Liver (tissue), 9 donors: ENCODE data around the gene PPP4R3C. TPM values are rescaled to one million over a fixed set of nuclear protein-coding genes. Genes with fewer than 3 reads are reported as not detected.
"Not testable (repeated sequence)": the region's sequence is repeated elsewhere in the genome, so short reads cannot be mapped to it uniquely, and the experiment has no call there.

ENCODE experiments used
- DNase-seq: peaks from one replicate; pipeline ENCODE4 v3.0.0-alpha.2; 2017; ENCODE audit warnings: low spot score
- H3K27ac ChIP-seq, 2 donors: one replicate each; pipeline ENCODE4 v1.7.0; 2013; ENCODE audit warnings: inconsistent platforms in 2 of 2, low read length in 2 of 2, control low read depth in 1 of 2, low read depth in 1 of 2, mild to moderate bottlenecking in 1 of 2
- H3K27me3 ChIP-seq, 4 donors: one replicate each; pipeline versions ENCODE4 v1.6.1 to v1.7.0; 2013; ENCODE audit warnings: low read length in 3 of 4, inconsistent platforms in 1 of 4, mild to moderate bottlenecking in 1 of 4, moderate library complexity in 1 of 4; ENCODE audit not compliant: control insufficient read depth in 4 of 4, insufficient read depth in 4 of 4
- H3K36me3 ChIP-seq, 4 donors: one replicate each; pipeline versions ENCODE4 v1.6.1 to v1.7.0; 2013; ENCODE audit warnings: low read length in 3 of 4, mild to moderate bottlenecking in 3 of 4, low read depth in 1 of 4, moderate library complexity in 1 of 4; ENCODE audit not compliant: control insufficient read depth in 4 of 4, insufficient read depth in 3 of 4
- H3K4me1 ChIP-seq, 4 donors: one replicate each; pipeline versions ENCODE4 v1.6.1 to v1.7.0; 2013; ENCODE audit warnings: low read length in 3 of 4, mild to moderate bottlenecking in 3 of 4, moderate library complexity in 1 of 4; ENCODE audit not compliant: control insufficient read depth in 4 of 4, insufficient read depth in 4 of 4
- H3K4me3 ChIP-seq, 3 donors: one replicate each; pipeline versions ENCODE4 v1.6.1 to v1.7.0; 2013; ENCODE audit warnings: low read length in 3 of 3, control low read depth in 1 of 3, low read depth in 1 of 3, mild to moderate bottlenecking in 1 of 3
- H3K9ac ChIP-seq, 2 donors: one replicate each; pipeline ENCODE4 v1.7.0; 2013; ENCODE audit warnings: low read length in 2 of 2, mild to moderate bottlenecking in 2 of 2, moderate library complexity in 2 of 2, control low read depth in 1 of 2, low read depth in 1 of 2
- H3K9me3 ChIP-seq, 4 donors: one replicate each; pipeline versions ENCODE4 v1.6.1 to v1.7.0; 2013; ENCODE audit warnings: low read length in 3 of 4; ENCODE audit not compliant: control insufficient read depth in 4 of 4
- ATF3 ChIP-seq: IDR thresholded peaks from 2 replicates; pipeline ENCODE4 v1.6.1; 2016; ENCODE audit warnings: antibody characterized with exemption
- CTCF ChIP-seq: fragments of 150-350 bp; IDR thresholded peaks from 2 replicates; pipeline ENCODE4 v1.5.1; 2017; ENCODE audit warnings: improper control_type of control experiment, low read depth, low read length; ENCODE audit not compliant: missing input control
- EGR1 ChIP-seq, 2 donors: IDR thresholded peaks; 2 replicates each; pipeline ENCODE4 v1.6.1; 2016 to 2018; ENCODE audit warnings: antibody characterized with exemption in 2 of 2, low read depth in 2 of 2
- FOXA1 ChIP-seq: IDR thresholded peaks from 2 replicates; pipeline ENCODE4 v1.6.1; 2016; ENCODE audit warnings: antibody characterized with exemption
- FOXA2 ChIP-seq: IDR thresholded peaks from 2 replicates; pipeline ENCODE4 v1.6.1; 2016; ENCODE audit warnings: antibody characterized with exemption
- GABPA ChIP-seq, 2 donors: IDR thresholded peaks in 1 of 2; conservative IDR thresholded peaks in 1 of 2; 2 replicates each; pipeline ENCODE4 v1.6.1; 2016; ENCODE audit warnings: antibody characterized with exemption in 2 of 2, mild to moderate bottlenecking in 1 of 2, moderate library complexity in 1 of 2
- HNF4A ChIP-seq, 2 donors: conservative IDR thresholded peaks; 2 replicates each; pipeline ENCODE4 v1.6.1; 2016; ENCODE audit warnings: antibody characterized with exemption in 2 of 2, mild to moderate bottlenecking in 2 of 2
- HNF4G ChIP-seq: IDR thresholded peaks from 2 replicates; pipeline ENCODE4 v1.6.1; 2016; ENCODE audit warnings: antibody characterized with exemption
- JUND ChIP-seq, 2 donors: IDR thresholded peaks; 2 replicates each; pipeline ENCODE4 v1.6.1; 2016; ENCODE audit warnings: antibody characterized with exemption in 2 of 2
- NR2F2 ChIP-seq: IDR thresholded peaks from 2 replicates; pipeline ENCODE4 v1.6.1; 2016; ENCODE audit warnings: antibody characterized with exemption
- RAD21 ChIP-seq, 2 donors: IDR thresholded peaks; 2 replicates each; pipeline ENCODE4 v1.6.1; 2016; ENCODE audit warnings: antibody characterized with exemption in 2 of 2, mild to moderate bottlenecking in 2 of 2
- RXRA ChIP-seq, 2 donors: IDR thresholded peaks; 2 replicates each; pipeline ENCODE4 v1.6.1; 2017 to 2018; ENCODE audit warnings: antibody characterized with exemption in 2 of 2, mild to moderate bottlenecking in 1 of 2
- SP1 ChIP-seq: IDR thresholded peaks from 2 replicates; pipeline ENCODE4 v1.6.1; 2018; ENCODE audit warnings: antibody characterized with exemption, mild to moderate bottlenecking
- TAF1 ChIP-seq: conservative IDR thresholded peaks from 2 replicates; pipeline ENCODE4 v1.6.1; 2016; ENCODE audit warnings: antibody characterized with exemption, mild to moderate bottlenecking
- YY1 ChIP-seq: IDR thresholded peaks from 2 replicates; pipeline ENCODE4 v1.6.1; 2016; ENCODE audit warnings: antibody characterized with exemption, mild to moderate bottlenecking
- ZBTB33 ChIP-seq: IDR thresholded peaks from 2 replicates; pipeline ENCODE4 v1.6.1; 2016; ENCODE audit warnings: antibody characterized with exemption
- WGBS: extraction: QIAGEN DNeasy Blood & Tissue Kit; methylation state at CpG from one replicate; pipeline ENCODE4 v1.1.7; 2013; 5-methylcytosine and 5-hydroxymethylcytosine counted together
- polyA plus RNA-seq, 2 donors: library from polyadenylated mRNA; stranded (reverse) in 1 of 2; unstranded in 1 of 2; fragments of 200-250 nt in 1 of 2; fragments of >200 nt in 1 of 2; fragmentation: Nextera tagmentation in 1 of 2; extraction: Ambion mirVana in 1 of 2; gene quantifications; one replicate each; pipeline versions ENCODE4 v1.2.1 to v1.2.3, GENCODE V29; 2013 to 2015
- total RNA-seq, 2 donors: library from RNA; depleted of rRNA; stranded (reverse); fragments of >200 nt; gene quantifications; one replicate each; pipeline ENCODE4 v1.2.3, GENCODE V29; 2014
- TF ChIP-seq, protein P1 (sequence below): IDR thresholded peaks from 2 replicates; pipeline ENCODE4 v1.6.1; 2016; ENCODE audit warnings: antibody characterized with exemption, mild to moderate bottlenecking
- TF ChIP-seq, protein P2 (sequence below): IDR thresholded peaks from 2 replicates; pipeline ENCODE4 v1.6.1; 2016; ENCODE audit warnings: antibody characterized with exemption
- donor health status: healthy.
- donor health status: healthy.
- donor health status: healthy.
- donor health status: healthy.
- donor health status: healthy.

The PPP4R3C gene
- total and polyA plus RNA-seq, 4 donors: not detected

DNA sequence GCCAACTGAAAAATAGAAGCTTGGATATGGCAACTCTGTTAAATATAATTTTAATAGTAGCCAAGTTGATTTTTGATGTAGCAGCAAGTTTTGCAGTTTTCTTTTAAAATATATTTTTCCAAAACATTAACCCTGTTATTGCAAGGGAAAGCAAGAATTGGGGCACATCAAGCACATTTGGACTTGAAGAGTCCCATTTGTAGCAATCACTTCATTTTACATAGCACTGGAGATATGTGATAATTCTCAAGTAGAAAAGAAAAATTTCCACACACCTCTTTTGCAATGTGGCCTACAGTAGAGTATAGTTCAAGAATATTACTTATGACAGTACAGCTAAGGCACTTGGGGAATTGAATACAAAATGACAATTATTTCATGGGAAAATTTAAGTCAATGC lies 1.9 kb upstream of the PPP4R3C start:
- TF ChIP-seq NR2F2 (no peak), JUND (IDR thresholded peaks at IDR 0.05) (no peak), RAD21 (IDR thresholded peaks at IDR 0.05) (no peak), HNF4A (conservative IDR thresholded peaks at IDR 0.05) (no peak), RXRA (IDR thresholded peaks at IDR 0.05) (no peak), ATF3 (no peak), FOXA1 (no peak), FOXA2 (no peak), HNF4G (no peak), ZBTB33 (no peak), SP1 (no peak), TAF1 (no peak), YY1 (no peak), EGR1 (IDR thresholded peaks at IDR 0.05; ENCODE audit: low read depth in 2 of 2) (no peak), GABPA (IDR thresholded peaks at IDR 0.05 in 1 of 2, conservative IDR thresholded peaks at IDR 0.05 in 1 of 2) (no peak), CTCF (no peak)
- TF ChIP-seq, protein P1, sequence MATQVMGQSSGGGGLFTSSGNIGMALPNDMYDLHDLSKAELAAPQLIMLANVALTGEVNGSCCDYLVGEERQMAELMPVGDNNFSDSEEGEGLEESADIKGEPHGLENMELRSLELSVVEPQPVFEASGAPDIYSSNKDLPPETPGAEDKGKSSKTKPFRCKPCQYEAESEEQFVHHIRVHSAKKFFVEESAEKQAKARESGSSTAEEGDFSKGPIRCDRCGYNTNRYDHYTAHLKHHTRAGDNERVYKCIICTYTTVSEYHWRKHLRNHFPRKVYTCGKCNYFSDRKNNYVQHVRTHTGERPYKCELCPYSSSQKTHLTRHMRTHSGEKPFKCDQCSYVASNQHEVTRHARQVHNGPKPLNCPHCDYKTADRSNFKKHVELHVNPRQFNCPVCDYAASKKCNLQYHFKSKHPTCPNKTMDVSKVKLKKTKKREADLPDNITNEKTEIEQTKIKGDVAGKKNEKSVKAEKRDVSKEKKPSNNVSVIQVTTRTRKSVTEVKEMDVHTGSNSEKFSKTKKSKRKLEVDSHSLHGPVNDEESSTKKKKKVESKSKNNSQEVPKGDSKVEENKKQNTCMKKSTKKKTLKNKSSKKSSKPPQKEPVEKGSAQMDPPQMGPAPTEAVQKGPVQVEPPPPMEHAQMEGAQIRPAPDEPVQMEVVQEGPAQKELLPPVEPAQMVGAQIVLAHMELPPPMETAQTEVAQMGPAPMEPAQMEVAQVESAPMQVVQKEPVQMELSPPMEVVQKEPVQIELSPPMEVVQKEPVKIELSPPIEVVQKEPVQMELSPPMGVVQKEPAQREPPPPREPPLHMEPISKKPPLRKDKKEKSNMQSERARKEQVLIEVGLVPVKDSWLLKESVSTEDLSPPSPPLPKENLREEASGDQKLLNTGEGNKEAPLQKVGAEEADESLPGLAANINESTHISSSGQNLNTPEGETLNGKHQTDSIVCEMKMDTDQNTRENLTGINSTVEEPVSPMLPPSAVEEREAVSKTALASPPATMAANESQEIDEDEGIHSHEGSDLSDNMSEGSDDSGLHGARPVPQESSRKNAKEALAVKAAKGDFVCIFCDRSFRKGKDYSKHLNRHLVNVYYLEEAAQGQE: no peak
- TF ChIP-seq, protein P2, sequence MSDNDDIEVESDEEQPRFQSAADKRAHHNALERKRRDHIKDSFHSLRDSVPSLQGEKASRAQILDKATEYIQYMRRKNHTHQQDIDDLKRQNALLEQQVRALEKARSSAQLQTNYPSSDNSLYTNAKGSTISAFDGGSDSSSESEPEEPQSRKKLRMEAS: no peak
- no peaks in the 10 kb centered on the region for H3K36me3 ChIP-seq
- no peak overlapping the region for H3K27ac ChIP-seq
- H3K4me3 ChIP-seq: no peak overlapping the region
- no peak overlapping the region for H3K9ac ChIP-seq
- peaks cover 0 to 2% (median 0%) of the 10 kb centered on the region in 4 donors for H3K9me3 ChIP-seq
- no peak for DNase-seq
- H3K4me1 ChIP-seq: no peaks in the 10 kb centered on the region
- H3K27me3 ChIP-seq: no peaks in the 10 kb centered on the region

- not testable (repeated sequence) for DNase-seq, H3K36me3 ChIP-seq, H3K9me3 ChIP-seq, H3K4me3 ChIP-seq, H3K9ac ChIP-seq, H3K27ac ChIP-seq, H3K27me3 ChIP-seq, H3K4me1 ChIP-seq
- 28% methylated on average over 5 of the region's 5 CpGs for WGBS
Measured at GRCh38 chrX:27459129-27459528, 4.0 kb downstream of the PPP4R3C start.

DNA sequence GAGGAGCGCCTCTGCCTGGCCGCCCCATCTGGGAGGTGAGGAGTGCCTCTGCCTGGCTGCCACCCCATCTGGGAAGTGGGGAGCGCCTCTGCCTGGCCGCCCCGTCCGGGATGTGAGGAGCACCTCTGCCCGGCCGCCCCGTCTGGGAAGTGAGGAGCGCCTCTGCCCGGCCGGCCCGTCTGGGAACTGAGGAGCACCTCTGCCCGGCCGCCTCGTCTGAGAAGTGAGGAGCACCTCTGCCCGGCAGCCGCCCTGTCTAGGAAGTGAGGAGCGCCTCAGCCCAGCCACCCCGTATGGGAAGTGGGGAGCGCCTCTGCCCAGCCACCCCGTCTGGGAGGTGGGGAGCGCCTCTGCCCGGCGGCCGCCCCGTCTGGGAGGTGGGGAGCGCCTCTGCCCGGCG lies 4.6 kb downstream of the PPP4R3C start:
- not testable (repeated sequence) for H3K27ac ChIP-seq, H3K4me3 ChIP-seq, H3K4me1 ChIP-seq, DNase-seq, H3K36me3 ChIP-seq, H3K27me3 ChIP-seq, H3K9ac ChIP-seq, H3K9me3 ChIP-seq
- WGBS: 90% methylated on average over 30 of the region's 30 CpGs
